ENCODE measurements around the gene ADAD2. TPM values are rescaled to one million over a fixed set of nuclear protein-coding genes. Genes with fewer than 3 reads are reported as not detected.

The ADAD2 gene
- total and polyA plus RNA-seq, 10 of the 15 experiments (the other 5 are each of a cell fraction or from before 2014, with no cell fraction given), result 0.44 to 0.68 (median 0.51) TPM; not detected in 7

DNA sequence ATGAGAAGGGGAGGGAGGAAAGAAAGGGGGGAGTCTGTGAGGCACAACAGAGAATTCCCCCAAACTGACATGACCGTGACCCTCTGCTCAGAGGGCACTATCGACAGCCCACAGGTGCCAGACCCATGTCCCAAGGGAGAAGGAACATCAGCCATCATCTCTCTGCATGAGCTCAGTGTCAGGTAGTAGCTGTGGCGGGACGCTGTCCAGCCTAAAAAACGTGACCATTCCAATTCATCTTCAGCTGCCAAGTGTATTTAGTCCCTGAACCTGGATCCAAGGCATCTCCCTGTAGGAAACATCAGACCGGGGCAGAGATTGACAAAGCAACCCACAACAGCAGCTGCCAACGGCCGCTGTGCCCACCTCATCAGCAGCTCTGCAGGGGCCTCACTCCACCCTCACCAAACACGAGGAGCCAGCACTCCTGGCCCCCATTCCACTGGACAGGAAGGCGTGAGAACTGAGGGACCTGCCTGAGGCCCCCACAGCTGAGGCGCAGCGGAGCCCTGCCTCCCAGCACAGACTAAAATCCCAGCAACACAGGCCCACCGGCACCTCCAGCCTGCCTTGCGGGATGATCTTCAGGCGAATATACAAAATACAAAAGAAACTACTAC, 12.7 kb upstream of the ADAD2 start:
- FAIRE-seq (no peak), ATAC-seq (no peak)
- POLR2A ChIA-PET, result no interaction called here

More for the DNA sequence above, 12.7 kb upstream of the ADAD2 start:
- in situ Hi-C loops (cut with MboI), result no loop called here
- Histone ChIP-seq H4K20me1 (ENCODE audit: control insufficient read depth, insufficient read depth) (no peaks in the 10 kb centered on the region), H3K4me2 (ENCODE audit: control insufficient read depth, insufficient read depth) (no peak overlapping the region), H3K36me3 (ENCODE audit: control insufficient read depth in 2 of 2, insufficient read depth in 2 of 2, low read length in 1 of 2) (peaks cover 5 to 17% of the 10 kb centered on the region in 2 experiments; a peak in 3 of 4 replicates), H3K4me3 (no peak overlapping the region), H3K9me3 (replicated peaks; ENCODE audit: control insufficient read depth, insufficient read depth, low read length) (no peaks in the 10 kb centered on the region), H3K27me3 (replicated peaks in 1 of 2; ENCODE audit: control insufficient read depth in 2 of 2, insufficient read depth in 2 of 2, low read length in 1 of 2) (no peaks in the 10 kb centered on the region), H3K27ac (ENCODE audit: control insufficient read depth, insufficient read depth) (no peak overlapping the region), H3K4me1 (ENCODE audit: control insufficient read depth, insufficient read depth, low read length) (peaks cover 13% of the 10 kb centered on the region), H3K79me2 (ENCODE audit: control insufficient read depth, insufficient read depth, low read length) (no peaks in the 10 kb centered on the region), H3K9ac (ENCODE audit: control insufficient read depth, insufficient read depth, low read length) (no peak overlapping the region), H2AFZ (ENCODE audit: control insufficient read depth, low read depth, low read length) (no peak overlapping the region)
- DNase-seq (ENCODE audit: low read depth, low spot score), result no peak
- CTCF ChIA-PET, result interaction anchor here (4.7 to 7.1 kb wide), 2 partner anchors 8 to 92 kb away, joined by 30 to 82 read pairs; partner anchors contain the start of gene TAF1C
- no peak for TF ChIP-seq SMARCA5 (IDR thresholded peaks at IDR 0.05)
- TF ChIP-seq MYB (IDR thresholded peaks at IDR 0.05; ENCODE audit: borderline replicate concordance, low read depth, low read length), result no peak
- TF ChIP-seq HCFC1 (IDR thresholded peaks at IDR 0.05; ENCODE audit: low read length), result no peak
- no peak for TF ChIP-seq RUNX3 (IDR thresholded peaks at IDR 0.05; ENCODE audit: low read length)
- TF ChIP-seq RELA (IDR thresholded peaks at IDR 0.05; ENCODE audit: borderline replicate concordance, partially characterized antibody), result no peak
- TF ChIP-seq MAX (IDR thresholded peaks at IDR 0.05; ENCODE audit: low read depth, low read length), result no peak
- TF ChIP-seq POU2F2 (IDR thresholded peaks at IDR 0.05; ENCODE audit: borderline replicate concordance, low read depth, low read length), result no peak
- no peak for TF ChIP-seq YY1 (IDR thresholded peaks at IDR 0.05; ENCODE audit: low read depth, low read length)
- TF ChIP-seq MXI1 (IDR thresholded peaks at IDR 0.05; ENCODE audit: low read depth, low read length), result no peak
- no peak for TF ChIP-seq STAT3 (IDR thresholded peaks at IDR 0.05; ENCODE audit: low read depth, low read length)
- no peak for TF ChIP-seq GABPA (IDR thresholded peaks at IDR 0.05; ENCODE audit: low read depth)
- TF ChIP-seq SP1 (IDR thresholded peaks at IDR 0.05; ENCODE audit: low read depth, low read length), result no peak
- RAD21 ChIA-PET (ENCODE audit: unreplicated experiment), result interaction anchor here (0.9 kb wide), 1 partner anchor 92 kb away, joined by 3 read pairs; no protein-coding TSS in a partner anchor
- 78% methylated on average over 15 of the region's 15 CpGs for WGBS (ENCODE audit: insufficient coverage, insufficient replicate concordance, low lambda C conversion rate, missing lambda C conversion rate)
- SMC1A ChIA-PET (ENCODE audit: uncharacterized antibody, unreplicated experiment), result interaction anchor here (1.1 kb wide), 1 partner anchor 9 kb away, joined by 4 read pairs; the partner anchor contains the start of gene TAF1C
- intact Hi-C loops (cut with micrococcal nuclease; ENCODE audit: unreplicated experiment), result no loop called here
- BruUV-seq (replicated peaks), result no TSS peak

Data from GM12878 (cell line).